CMK (cell line): ENCODE data around the gene UBE2R2.
A peak's percentile ranks its signal among the peaks of the same experiment; 100 is the strongest.
"Not testable (repeated sequence)": the region's sequence is repeated elsewhere in the genome, so short reads cannot be mapped to it uniquely, and the experiment has no call there.

Experiments
- DNase-seq: peaks from one replicate; pipeline ENCODE4 v3.0.0-alpha.2; 2010; ENCODE audit warnings: low read depth

Gene UBE2R2

GRCh38 chr9:33799928-33800704 lies 16.8 kb upstream of the UBE2R2 start:
- no peak for DNase-seq

GRCh38 chr9:33800886-33801285 lies 16.1 kb upstream of the UBE2R2 start:
- DNase-seq: no peak

DNA sequence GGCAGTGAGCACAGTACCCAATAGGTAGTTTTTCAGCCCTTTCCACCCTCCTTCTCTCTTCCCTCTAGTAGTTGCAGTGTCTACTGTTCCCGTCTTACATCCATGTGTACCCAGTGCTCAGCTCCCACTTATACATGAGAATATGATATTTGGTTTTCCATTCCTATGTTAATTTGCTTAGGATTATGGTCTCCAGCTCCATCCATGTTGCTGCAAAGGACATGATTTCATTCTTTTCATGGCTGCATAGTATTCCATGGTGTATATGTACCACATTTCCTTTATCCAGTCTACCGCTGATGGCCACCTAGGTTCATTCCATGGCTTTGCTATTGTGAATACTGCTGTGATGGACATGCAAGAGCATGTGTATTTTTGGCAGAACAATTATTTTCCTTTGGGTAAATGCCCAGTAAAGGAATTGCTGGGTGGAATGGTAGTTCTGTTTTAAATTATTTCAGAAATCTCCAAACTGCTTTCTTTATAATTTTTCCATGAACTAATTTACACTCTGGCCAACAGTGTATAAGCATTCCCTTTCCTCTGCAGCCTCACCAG lies 14.9 kb upstream of the UBE2R2 start:
- not testable (repeated sequence) for DNase-seq

GRCh38 chr9:33804196-33804595 lies 12.8 kb upstream of the UBE2R2 start:
- DNase-seq: not testable (repeated sequence)

- DNase-seq: not testable (repeated sequence)
These were observed 9.8 kb upstream of the UBE2R2 start for GRCh38 chr9:33807156-33807555.

- DNase-seq: not testable (repeated sequence)
These were observed 8.0 kb upstream of the UBE2R2 start for GRCh38 chr9:33808979-33809322.

DNA sequence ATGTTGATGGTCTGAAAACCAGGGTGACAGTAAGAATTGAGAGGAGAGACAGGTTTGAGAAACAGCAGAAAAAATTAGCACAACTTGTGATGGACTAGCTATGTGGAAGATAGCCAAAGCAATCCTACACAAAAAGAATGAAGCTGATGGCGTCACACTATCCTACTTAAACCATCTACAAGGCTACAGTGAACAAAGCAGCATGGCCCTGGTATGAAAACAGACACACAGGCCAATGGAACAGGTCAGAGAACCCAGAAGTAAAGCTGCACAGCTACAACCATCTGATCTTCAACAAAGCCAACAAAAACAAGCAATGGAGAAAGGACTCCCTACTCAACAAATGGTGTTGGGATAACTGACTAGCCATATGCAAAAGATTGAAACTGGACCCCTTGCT lies 7.5 kb upstream of the UBE2R2 start:
- DNase-seq: no peak

DNA sequence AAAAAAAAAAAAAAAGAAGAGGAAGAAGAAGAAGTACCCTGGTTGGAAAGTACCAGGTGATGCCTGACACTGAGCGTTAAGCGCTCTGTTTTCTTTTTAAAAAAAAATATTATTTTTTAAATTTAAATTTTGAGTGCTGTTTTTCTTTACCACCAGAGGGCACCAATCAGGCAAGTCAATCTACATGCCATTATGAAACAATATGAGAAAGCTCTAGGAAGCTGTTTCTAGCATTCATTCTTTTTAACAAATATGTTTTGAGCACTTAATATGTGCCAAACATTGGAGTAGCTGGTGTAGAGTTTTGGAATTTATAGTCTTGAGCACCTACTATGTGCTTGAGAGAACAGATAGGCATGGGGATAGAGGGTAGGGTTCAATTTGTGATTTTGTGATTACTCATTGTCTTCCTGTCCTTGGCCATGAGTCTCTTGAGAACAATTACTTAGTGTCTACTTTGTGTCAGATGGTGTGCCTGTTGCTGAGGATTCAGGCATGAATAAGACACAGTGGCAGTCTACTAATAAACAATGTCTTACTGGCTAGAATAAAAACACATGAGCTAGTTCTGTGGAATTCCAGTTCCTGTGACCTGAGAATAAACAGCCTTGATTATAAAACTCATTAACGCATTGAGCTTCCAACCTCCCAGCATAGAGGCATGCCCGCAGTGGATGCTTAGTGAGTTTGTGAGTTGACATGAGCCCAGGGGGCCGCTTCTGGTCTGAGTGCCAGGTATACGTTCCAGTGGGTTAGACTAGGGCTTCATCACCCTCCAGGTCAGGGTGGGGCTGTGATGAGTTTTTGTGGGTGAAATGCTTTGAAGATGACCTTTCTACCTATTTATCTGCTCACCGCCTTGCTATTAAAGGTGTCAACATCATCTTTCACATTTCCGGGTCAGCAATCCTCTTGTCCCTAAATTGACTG lies 3.0 kb upstream of the UBE2R2 start:
- peak; percentile 14 for DNase-seq

GRCh38 chr9:33815781-33816180 lies 1.2 kb upstream of the UBE2R2 start:
- no peak for DNase-seq

- peak; percentile 67 for DNase-seq
These were observed 587 bp downstream of the UBE2R2 start for GRCh38 chr9:33817327-33818166.

GRCh38 chr9:33818167-33818846 lies 1.3 kb downstream of the UBE2R2 start:
- DNase-seq: no peak

GRCh38 chr9:33818847-33819500 lies 2.0 kb downstream of the UBE2R2 start:
- no peak for DNase-seq

- no peak for DNase-seq
These were observed 3.3 kb downstream of the UBE2R2 start for GRCh38 chr9:33820231-33820745.

DNA sequence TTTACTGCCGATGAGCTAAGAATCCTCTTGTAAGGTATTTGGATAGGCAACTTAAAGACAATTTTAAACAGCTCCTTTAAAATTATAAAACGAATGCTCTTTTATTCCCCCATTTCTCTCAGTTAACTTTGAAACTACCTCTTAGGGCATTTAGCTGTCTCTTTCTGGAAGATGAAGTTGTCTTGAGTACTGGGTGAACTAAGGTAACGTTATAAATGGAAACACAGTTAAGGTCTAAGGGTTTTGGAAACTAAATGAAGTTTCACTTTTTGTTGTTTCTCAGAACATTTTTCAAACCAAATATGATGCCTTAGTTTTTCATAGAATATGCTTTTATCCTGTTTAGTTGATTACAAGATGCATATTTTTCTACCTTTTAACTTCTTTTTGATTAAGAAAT lies 6.8 kb downstream of the UBE2R2 start:
- DNase-seq: no peak

- not testable (repeated sequence) for DNase-seq
These were observed 10.3 kb downstream of the UBE2R2 start for GRCh38 chr9:33827285-33827684.

DNA sequence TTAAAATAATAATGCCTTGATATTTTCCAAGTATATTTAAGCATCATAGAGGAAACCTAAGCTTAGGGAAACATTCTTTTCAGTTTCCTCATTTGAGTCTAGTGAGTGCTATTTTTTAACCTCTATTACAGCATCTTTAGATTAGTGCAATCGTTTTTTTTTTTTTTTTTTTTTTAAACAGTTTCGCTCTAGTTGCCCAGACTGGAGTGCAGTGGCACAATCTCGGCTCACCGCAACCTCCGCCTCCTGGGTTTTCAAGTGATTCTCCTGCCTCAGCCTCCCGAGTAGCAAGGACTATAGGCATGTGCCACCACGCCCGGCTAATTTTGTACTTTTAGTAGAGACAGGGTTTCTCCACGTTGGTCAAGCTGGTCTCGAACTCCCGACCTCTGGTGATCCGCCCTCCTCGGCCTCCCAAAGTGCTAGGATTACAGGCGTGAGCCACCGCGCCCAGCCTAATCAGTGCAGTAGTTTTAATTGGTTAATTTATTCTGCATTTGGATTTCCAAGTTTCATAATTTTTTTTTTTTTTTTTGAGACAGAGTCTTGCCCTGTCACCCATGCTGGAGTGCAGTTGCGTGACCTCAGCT lies 12.8 kb downstream of the UBE2R2 start:
- not testable (repeated sequence) for DNase-seq

DNA sequence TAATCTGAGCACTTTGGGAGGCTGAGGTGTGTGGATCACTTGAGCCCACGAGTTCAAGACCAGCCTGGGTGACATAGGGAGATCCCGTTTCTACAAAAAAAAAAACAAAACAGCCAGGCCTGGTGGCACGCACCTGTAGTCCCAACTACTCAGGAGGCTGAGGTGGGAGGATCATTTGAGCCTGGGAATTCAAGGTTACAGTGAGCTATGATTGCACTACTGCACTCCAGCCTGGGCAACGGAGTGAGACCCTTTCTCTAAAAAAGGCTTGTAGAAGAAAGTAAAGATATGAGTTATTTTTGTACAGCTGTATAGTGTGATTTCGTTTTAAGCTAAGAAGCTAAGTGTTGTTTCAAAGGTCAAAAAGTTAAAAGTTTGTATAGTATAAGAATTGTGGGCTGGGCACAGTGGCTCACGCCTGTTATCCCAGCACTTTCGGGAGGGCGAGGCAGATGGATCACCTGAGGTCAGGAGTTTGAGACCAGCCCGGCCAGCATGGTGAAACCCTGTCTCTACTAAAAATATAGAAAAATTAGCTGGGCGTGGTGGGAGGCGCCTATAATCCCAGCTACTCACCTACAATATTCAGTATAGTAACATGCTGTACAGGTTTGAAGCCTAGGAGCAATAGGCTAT lies 18.8 kb downstream of the UBE2R2 start:
- no peak for DNase-seq

DNA sequence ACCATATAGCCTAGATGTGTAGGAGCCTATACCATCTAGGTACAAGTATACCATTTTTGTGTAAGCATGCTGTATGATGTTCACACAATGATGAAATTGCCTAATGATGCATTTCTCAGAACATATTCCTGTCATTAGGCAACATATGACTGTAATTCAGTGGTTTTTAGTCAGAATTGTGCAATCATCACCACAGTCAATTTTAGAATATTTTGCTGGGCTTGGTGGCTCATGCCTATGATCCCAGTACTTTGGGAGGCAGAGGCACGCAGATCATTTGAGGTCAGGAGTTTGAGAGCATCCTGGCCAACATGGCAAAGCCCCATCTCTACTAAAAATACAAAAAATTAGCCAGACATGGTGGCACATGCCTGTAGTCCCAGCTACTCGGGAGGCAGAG lies 19.3 kb downstream of the UBE2R2 start:
- not testable (repeated sequence) for DNase-seq

- no peak for DNase-seq
These were observed 20.2 kb downstream of the UBE2R2 start for GRCh38 chr9:33837138-33837537.

DNA sequence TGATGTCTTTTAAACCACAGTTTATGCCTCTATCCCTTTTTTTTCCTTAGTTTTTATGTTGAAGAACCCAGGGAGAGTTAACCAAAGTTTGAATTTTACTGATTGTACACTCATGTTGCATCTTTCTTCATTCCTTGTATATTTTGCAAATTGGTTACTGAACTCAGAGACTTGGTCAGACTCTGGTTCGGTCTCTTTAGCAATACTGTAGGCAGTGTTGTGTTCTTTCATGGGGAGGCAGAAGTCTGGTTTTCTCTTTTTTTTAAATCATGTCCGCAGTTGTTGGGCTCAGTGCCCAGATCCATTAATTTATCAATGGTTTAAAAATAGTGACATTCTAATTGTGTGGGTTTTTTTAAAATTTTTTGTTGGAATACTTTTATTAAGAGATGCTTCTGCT lies 23.4 kb downstream of the UBE2R2 start:
- DNase-seq: no peak
